ENCODE measurements around the gene RDH5. TPM values are rescaled to one million over a fixed set of nuclear protein-coding genes. Genes with fewer than 3 reads are reported as not detected.

Gene RDH5
- total and polyA plus RNA-seq, 2 of the 4 experiments (the other 2 are of a cell fraction): 7.3 to 18.8 TPM

DNA sequence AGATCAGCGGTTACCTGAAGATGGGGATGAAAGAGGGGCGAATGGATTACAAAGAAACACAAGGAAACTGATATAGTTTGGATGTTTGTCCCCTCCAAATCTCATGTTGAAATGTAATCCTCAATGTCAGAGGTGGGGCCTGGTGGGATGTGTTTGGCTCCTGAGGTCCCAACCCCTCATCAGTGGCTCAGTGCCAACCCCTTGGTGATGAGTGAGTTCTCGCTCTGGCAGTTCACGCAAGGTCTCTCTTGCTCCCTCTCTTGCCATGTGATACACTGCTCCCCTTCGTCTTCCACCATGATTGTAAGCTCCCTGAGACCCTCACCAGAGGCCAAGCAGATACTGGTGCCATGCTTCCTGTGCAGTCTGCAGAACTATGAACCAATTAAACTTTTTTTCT lies 40.5 kb upstream of the RDH5 start:
- intact Hi-C loops (cut with micrococcal nuclease) (no loop called here), dilution Hi-C loops (cut with HindIII; ENCODE audit: low sequenced_read_pairs, unreplicated experiment) (no loop called here), in situ Hi-C loops (cut with MboI; ENCODE audit: low sequenced_read_pairs) (no loop called here)
- Histone ChIP-seq H3K9ac (ENCODE audit: low read depth, low read length) (no peak overlapping the region), H2BK120ac (ENCODE audit: low read depth, low read length) (no peak overlapping the region), H3K36me3 (ENCODE audit: control insufficient read depth, insufficient read depth, low read length) (no peaks in the 10 kb centered on the region), H3K79me1 (ENCODE audit: low read depth in 1 of 2, low read length in 2 of 2) (no peaks in the 10 kb centered on the region), H2BK20ac (ENCODE audit: low read depth, low read length) (no peak overlapping the region), H3K4ac (ENCODE audit: low read depth, low read length) (no peak overlapping the region), H4K5ac (ENCODE audit: low read depth, low read length) (no peak overlapping the region), H3K56ac (ENCODE audit: extremely low read depth, insufficient read depth, low read length) (no peak overlapping the region), H4K8ac (ENCODE audit: low read depth in 2 of 2, low read length in 2 of 2) (no peak overlapping the region), H3K9me3 (ENCODE audit: control insufficient read depth, insufficient read depth, low read length) (no peaks in the 10 kb centered on the region), H3K4me2 (ENCODE audit: low read depth, low read length) (no peak overlapping the region), H4K20me1 (ENCODE audit: insufficient read depth, low read length) (no peaks in the 10 kb centered on the region), H2AFZ (replicated peaks; ENCODE audit: low read length, poor library complexity) (no peak overlapping the region), H3K9me1 (ENCODE audit: insufficient read depth, low read length) (no peaks in the 10 kb centered on the region), H3K14ac (replicated peaks; ENCODE audit: low read depth, low read length) (no peak overlapping the region), H2AK9ac (replicated peaks; ENCODE audit: low read depth, low read length, poor library complexity) (no peak overlapping the region), H2BK5ac (ENCODE audit: low read depth, low read length, poor library complexity, severe bottlenecking) (no peak overlapping the region), H3K4me3 (ENCODE audit: insufficient read depth, low read depth, low read length) (no peak overlapping the region), H3K23ac (ENCODE audit: low read depth, low read length) (no peak overlapping the region), H3K18ac (ENCODE audit: low read depth, low read length) (no peak overlapping the region), H3K27ac (ENCODE audit: insufficient read depth, low read length) (no peak overlapping the region), H2AK5ac (ENCODE audit: low read depth, low read length) (no peak overlapping the region), H2BK15ac (ENCODE audit: low read depth, low read length) (no peak overlapping the region), H4K91ac (ENCODE audit: insufficient read depth, low read depth, low read length) (no peak overlapping the region), H3K4me1 (ENCODE audit: control insufficient read depth, insufficient read depth, low read length) (peaks cover 2% of the 10 kb centered on the region), H3K27me3 (ENCODE audit: control insufficient read depth, insufficient read depth, low read length) (peaks cover 9% of the 10 kb centered on the region)
- TF ChIP-seq BHLHE40 (IDR thresholded peaks at IDR 0.05; ENCODE audit: low read depth, low read length) (no peak), MXI1 (IDR thresholded peaks at IDR 0.05; ENCODE audit: borderline replicate concordance, low read depth, low read length) (no peak), CHD1 (IDR thresholded peaks at IDR 0.05; ENCODE audit: low read depth, low read length) (no peak), NFE2L2 (IDR thresholded peaks at IDR 0.05; ENCODE audit: low read depth, low read length) (no peak)
- TF ChIP-seq, protein P1, sequence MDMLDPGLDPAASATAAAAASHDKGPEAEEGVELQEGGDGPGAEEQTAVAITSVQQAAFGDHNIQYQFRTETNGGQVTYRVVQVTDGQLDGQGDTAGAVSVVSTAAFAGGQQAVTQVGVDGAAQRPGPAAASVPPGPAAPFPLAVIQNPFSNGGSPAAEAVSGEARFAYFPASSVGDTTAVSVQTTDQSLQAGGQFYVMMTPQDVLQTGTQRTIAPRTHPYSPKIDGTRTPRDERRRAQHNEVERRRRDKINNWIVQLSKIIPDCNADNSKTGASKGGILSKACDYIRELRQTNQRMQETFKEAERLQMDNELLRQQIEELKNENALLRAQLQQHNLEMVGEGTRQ (IDR thresholded peaks at IDR 0.05; ENCODE audit: low read depth, low read length): no peak
- ATAC-seq (ENCODE audit: low read depth) (no peak), DNase-seq (no peak)
- BruUV-seq (replicated peaks): no TSS peak
- ChIA-PET POLR2A (ENCODE audit: unreplicated experiment) (no interaction called here), CTCF (no interaction called here)
- 72% methylated on average over 3 of the region's 5 CpGs; no CpG with 5 or more reads in 1 of the 2 experiments for WGBS, 2 experiments (ENCODE audit: extremely low coverage in 2 of 2, insufficient read length in 1 of 2)
